Neural progenitor cell (in vitro differentiated cells): ENCODE results near the gene KAZN.

Experiments
- CTCF ChIP-seq: fragments of 200-600 bp; sonication (generic); IDR thresholded peaks from 2 replicates; pipeline ENCODE4 v1.5.1; 2017; ENCODE audit warnings: antibody characterized with exemption, mild to moderate bottlenecking
- EZH2 ChIP-seq: fragments of 200-600 bp; sonication (generic); IDR thresholded peaks from 2 replicates; pipeline ENCODE4 v1.6.1; 2017; ENCODE audit warnings: antibody characterized with exemption, mild to moderate bottlenecking, moderate library complexity

- no peak for TF ChIP-seq CTCF
- no peak for TF ChIP-seq EZH2
Observed at GRCh38 chr1:15004396-15004795, 405.9 kb downstream of the KAZN start.
